Epidermal melanocyte (primary cell): ENCODE data around the gene HPDL.
"Not testable (repeated sequence)": the region's sequence is repeated elsewhere in the genome, so short reads cannot be mapped to it uniquely, and the experiment has no call there.

Experiments used
- DNase-seq: peaks from one replicate; pipeline ENCODE4 v3.0.0; 2011; ENCODE audit warnings: low spot score; ENCODE audit not compliant: insufficient read length

The HPDL gene

GRCh38 chr1:45348966-45349677 lies 22.4 kb downstream of the HPDL start:
- DNase-seq: no peak

- DNase-seq: no peak
Measured at GRCh38 chr1:45351508-45351907, 24.8 kb downstream of the HPDL start.

- no peak for DNase-seq
Measured at GRCh38 chr1:45353685-45354084, 27.0 kb downstream of the HPDL start.

GRCh38 chr1:45354838-45355237 lies 28.1 kb downstream of the HPDL start:
- DNase-seq: no peak

GRCh38 chr1:45355683-45356082 lies 29.0 kb downstream of the HPDL start:
- DNase-seq: no peak

- no peak for DNase-seq
Measured at GRCh38 chr1:45356186-45356585, 29.5 kb downstream of the HPDL start.

- DNase-seq: no peak
Measured at GRCh38 chr1:45359882-45360513, 33.3 kb downstream of the HPDL start.

GRCh38 chr1:45360981-45361380 lies 34.3 kb downstream of the HPDL start:
- DNase-seq: not testable (repeated sequence)

GRCh38 chr1:45364294-45364693 lies 37.6 kb downstream of the HPDL start:
- DNase-seq: no peak

- no peak for DNase-seq
Measured at GRCh38 chr1:45365051-45365450, 38.4 kb downstream of the HPDL start.

GRCh38 chr1:45370575-45370974 lies 43.9 kb downstream of the HPDL start:
- no peak for DNase-seq

- no peak for DNase-seq
Measured at GRCh38 chr1:45373573-45373972, 46.9 kb downstream of the HPDL start.

GRCh38 chr1:45375104-45376090 lies 48.7 kb downstream of the HPDL start:
- no peak for DNase-seq

- no peak for DNase-seq
Measured at GRCh38 chr1:45378184-45378583, 51.5 kb downstream of the HPDL start.
